Measurements from ENCODE around the gene EVX2.

Gene EVX2

DNA sequence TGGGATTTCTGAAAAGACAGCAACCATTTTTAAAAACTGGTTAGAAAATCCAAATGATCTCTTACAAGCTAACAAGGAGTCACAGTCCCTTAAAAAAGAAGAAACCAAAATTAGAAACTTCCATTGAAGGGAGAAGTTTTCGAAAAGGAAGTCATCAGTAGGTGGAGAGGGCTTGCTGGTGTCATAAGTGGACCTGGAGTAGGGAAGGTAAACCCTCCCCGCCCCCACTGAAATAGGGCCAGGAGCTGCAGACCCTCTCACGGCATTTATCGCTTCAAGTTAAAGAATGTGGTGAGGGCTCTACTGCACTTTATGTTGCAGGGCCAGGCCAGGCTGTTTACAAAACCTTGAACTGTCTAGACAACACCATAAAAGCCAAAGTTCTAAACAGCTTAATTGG, 26.2 kb upstream of the EVX2 start:
- DNase-seq (ENCODE audit: low spot score in 2 of 2): no peak
- no peak for ATAC-seq (replicated peaks; ENCODE audit: extremely low read depth, poor library complexity, severe bottlenecking)
- H3K4me1 Mint-ChIP-seq: peaks cover 10% of the 10 kb centered on the region
- H3K4me3 Mint-ChIP-seq: no peak overlapping the region
- H3K9me3 Mint-ChIP-seq: peaks cover 6% of the 10 kb centered on the region
- peaks cover 27% of the 10 kb centered on the region for H3K36me3 Mint-ChIP-seq (ENCODE audit: insufficient read depth)
- H3K27me3 Mint-ChIP-seq: peaks cover 85% of the 10 kb centered on the region
- no peak overlapping the region for H3K27ac Mint-ChIP-seq (ENCODE audit: low read depth)

DNA sequence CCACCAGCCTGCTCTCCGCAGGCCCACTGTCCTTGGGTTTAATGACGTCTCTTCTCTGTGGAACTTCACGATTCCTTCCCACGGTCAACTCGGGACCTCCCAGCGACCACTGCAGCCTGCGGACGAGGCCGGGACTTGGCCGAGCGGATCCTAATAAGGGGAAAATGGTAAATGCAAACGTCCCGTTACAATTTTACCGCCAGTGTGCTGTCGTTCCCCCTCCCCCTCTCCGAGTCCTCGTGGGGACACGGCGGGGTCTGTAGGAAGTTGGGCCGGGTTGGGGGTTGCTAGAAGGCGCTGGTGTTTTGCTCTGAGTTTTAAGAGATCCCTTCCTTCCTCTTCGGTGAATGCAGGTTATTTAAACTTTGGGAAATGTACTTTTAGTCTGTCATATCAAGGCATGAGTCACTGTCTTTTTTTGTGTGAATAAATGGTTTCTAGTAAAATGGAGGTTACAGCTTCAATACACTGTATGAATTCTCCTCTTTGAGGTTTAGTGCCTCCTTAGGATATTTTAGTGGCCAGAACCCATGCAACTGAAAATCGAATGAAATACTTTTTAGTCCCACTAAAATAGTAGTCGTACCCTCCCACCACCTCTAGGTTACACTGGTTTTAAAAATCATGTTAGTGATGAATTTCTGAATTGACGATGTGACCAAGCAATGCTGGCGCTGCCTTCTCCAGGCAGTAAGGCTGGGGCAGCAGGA, 25.6 kb upstream of the EVX2 start:
- peaks cover 13% of the 10 kb centered on the region for H3K4me1 Mint-ChIP-seq
- peaks cover 28% of the 10 kb centered on the region for H3K36me3 Mint-ChIP-seq (ENCODE audit: insufficient read depth)
- H3K27ac Mint-ChIP-seq (ENCODE audit: low read depth): peak overlapping the region; percentile 32
- peaks cover 6% of the 10 kb centered on the region for H3K9me3 Mint-ChIP-seq
- peak overlapping the region; percentile 23 for H3K4me3 Mint-ChIP-seq
- ATAC-seq (replicated peaks; ENCODE audit: extremely low read depth, poor library complexity, severe bottlenecking) (no peak), DNase-seq (ENCODE audit: low spot score in 2 of 2) (no peak)
- peaks cover 86% of the 10 kb centered on the region for H3K27me3 Mint-ChIP-seq

DNA sequence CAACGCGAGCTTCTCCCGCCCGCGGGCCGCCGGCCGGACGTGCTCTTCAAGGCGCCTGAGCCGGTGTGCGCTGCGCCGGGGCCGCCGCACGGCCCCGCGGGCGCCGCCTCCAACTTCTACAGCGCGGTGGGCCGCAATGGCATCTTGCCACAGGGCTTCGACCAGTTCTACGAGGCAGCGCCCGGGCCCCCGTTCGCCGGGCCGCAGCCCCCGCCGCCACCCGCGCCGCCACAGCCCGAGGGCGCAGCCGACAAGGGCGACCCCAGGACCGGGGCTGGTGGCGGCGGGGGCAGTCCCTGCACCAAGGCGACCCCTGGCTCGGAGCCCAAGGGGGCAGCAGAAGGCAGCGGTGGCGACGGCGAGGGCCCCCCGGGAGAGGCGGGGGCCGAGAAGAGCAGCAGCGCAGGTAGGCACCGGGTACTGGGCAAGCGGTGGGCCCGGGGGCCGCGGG, 24.0 kb upstream of the EVX2 start:
- ATAC-seq (replicated peaks; ENCODE audit: extremely low read depth, poor library complexity, severe bottlenecking) (no peak), DNase-seq (ENCODE audit: low spot score in 2 of 2) (no peak)
- Mint-ChIP-seq H3K27me3 (peaks cover 86% of the 10 kb centered on the region), H3K4me1 (peaks cover 13% of the 10 kb centered on the region), H3K4me3 (no peak overlapping the region), H3K9me3 (peaks cover 6% of the 10 kb centered on the region), H3K27ac (ENCODE audit: low read depth) (no peak overlapping the region), H3K36me3 (ENCODE audit: insufficient read depth) (peaks cover 29% of the 10 kb centered on the region)

DNA sequence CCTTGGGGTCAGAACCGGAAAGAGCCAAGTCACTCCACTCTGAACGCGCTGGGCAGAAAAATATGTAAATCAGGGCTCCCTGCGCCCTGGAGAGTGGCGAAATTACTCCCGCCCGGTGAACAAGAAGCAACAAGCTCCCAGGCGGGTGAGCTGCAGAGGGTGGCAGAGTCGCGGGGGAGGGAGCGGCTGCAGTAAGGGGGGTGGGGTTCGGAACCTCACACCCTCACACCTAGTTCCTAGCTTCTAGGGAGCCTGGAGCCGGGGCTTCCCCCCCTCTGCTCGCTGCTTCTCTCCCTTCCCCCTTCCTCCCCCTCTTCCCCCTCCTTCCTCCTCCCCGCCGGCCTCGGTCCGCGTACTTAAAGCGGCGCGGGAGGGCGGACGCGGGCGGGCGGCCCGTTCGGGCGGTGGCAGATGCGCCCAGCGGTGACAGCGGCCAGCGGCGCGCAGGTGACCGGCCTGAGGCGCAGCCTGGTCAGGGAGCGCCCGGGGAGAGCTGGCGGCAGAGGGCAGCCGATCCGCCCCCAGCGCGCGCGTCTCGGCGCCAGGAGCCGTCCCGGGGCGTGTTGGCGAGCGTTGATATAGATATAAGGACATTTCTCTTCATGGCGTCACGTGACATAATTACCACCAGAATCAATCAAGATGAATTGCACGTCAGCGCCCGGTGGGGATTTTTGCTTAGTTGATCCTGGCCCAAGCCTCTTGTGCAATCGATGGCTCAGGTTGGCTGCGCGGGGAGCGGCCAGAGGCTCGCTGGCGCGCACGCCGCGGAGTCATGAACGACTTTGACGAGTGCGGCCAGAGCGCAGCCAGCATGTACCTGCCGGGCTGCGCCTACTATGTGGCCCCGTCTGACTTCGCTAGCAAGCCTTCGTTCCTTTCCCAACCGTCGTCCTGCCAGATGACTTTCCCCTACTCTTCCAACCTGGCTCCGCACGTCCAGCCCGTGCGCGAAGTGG, 23.1 kb upstream of the EVX2 start, which contains the start of gene HOXD11:
Gene HOXD11 (plus strand): TSS at position 700 of the 959 bp plus-strand sequence. CDS start 76 bp downstream, at position 776.
- no peak for DNase-seq (ENCODE audit: low spot score in 2 of 2)
- ATAC-seq (replicated peaks; ENCODE audit: extremely low read depth, poor library complexity, severe bottlenecking): no peak

DNA sequence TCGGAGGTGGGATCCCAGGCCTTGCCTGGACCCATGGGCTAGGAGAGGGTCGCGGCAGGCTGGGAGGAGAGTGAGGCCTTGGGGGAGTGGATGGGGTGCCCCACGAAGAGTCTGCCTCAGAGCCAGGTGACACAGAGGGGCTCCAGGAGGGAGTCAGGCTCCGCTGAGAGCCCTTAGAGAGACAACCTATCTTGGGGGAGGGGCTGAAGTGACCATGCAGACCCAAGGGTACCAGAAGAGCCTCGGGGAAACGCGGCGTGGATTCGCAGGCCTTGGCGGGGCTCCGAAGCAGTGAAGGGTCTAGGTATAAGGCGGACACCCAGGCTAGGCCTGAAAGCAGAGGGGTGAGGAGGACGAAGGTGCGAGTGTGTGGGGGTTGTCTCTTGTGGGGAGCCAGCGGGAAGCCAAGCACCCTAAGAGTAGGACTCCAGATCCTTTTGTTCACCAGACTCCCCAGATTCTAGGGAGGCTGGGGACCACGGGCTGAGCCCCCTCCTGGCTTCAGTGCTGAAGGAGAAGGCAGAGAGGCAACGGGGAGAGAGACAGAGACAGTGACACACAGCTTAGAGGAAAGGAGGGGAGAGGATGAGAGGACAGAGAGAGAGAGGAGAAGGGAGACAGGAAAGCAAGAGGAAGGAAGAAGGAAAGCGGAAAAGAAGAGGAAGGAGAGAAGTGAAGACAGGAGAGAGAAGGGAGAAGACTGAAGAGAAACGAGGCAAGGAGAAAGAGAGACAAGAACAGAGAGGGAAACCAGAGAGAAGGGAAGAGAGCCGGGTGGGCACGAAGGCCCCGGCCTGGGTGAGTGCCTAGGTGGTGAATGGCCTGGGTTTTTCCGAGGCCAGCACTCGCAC, 22.2 kb upstream of the EVX2 start:
- no peak for ATAC-seq (replicated peaks; ENCODE audit: extremely low read depth, poor library complexity, severe bottlenecking)
- Mint-ChIP-seq H3K4me3 (peak overlapping the region; percentile 23), H3K4me1 (peaks cover 13% of the 10 kb centered on the region), H3K27ac (ENCODE audit: low read depth) (peak overlapping the region; percentile 70), H3K36me3 (ENCODE audit: insufficient read depth) (peaks cover 23% of the 10 kb centered on the region), H3K9me3 (peaks cover 6% of the 10 kb centered on the region), H3K27me3 (peaks cover 86% of the 10 kb centered on the region)
- DNase-seq (ENCODE audit: low spot score in 2 of 2): no peak

More for the DNA sequence above, 23.1 kb upstream of the EVX2 start, which contains the start of gene HOXD11:
- Mint-ChIP-seq H3K27ac (ENCODE audit: low read depth) (peak within 1 kb of the TSS; percentile 70), H3K9me3 (peaks cover 6% of the 10 kb centered on the region), H3K4me3 (peak within 1 kb of the TSS; percentile 23), H3K4me1 (peaks cover 13% of the 10 kb centered on the region), H3K36me3 (ENCODE audit: insufficient read depth) (peaks cover 26% of the 10 kb centered on the region), H3K27me3 (peaks cover 86% of the 10 kb centered on the region)

DNA sequence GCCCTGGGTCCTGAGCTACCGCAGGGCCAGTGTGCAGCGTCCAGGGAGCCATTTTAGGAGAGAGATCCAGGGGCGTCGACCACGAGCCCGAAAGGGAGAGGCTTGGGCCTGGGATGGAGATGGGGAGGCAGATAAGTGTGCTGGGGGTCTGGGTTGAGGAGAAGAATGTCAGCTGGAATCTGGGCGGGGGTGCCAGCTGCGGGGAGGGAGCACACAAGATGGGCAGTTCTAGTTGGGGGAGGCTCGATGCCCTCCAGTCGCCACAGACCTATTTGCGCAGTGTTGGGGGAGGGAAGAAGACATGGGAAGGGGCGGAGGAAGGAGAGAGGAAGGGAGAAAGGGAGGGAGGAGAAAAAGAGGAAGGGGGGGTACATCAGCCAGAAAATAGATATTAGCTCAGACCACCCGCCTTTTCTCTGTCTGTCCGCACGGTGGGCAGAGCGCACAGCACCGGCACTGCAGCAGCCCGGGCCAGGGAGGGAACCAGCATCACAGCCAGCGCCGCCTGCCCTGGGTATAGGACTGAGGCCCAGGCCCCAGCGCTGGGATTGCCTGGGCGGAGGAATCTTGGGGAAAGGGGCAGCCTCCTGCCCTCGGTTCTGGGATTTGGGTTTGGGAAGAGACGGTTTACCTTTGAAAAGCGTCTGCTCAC, 21.4 kb upstream of the EVX2 start:
- H3K27me3 Mint-ChIP-seq: peaks cover 86% of the 10 kb centered on the region
- peaks cover 13% of the 10 kb centered on the region for H3K4me1 Mint-ChIP-seq
- H3K4me3 Mint-ChIP-seq: no peak overlapping the region
- peaks cover 23% of the 10 kb centered on the region for H3K36me3 Mint-ChIP-seq (ENCODE audit: insufficient read depth)
- ATAC-seq (replicated peaks; ENCODE audit: extremely low read depth, poor library complexity, severe bottlenecking) (no peak), DNase-seq (ENCODE audit: low spot score in 2 of 2) (no peak)
- peak overlapping the region; percentile 70 for H3K27ac Mint-ChIP-seq (ENCODE audit: low read depth)
- peaks cover 6% of the 10 kb centered on the region for H3K9me3 Mint-ChIP-seq

DNA sequence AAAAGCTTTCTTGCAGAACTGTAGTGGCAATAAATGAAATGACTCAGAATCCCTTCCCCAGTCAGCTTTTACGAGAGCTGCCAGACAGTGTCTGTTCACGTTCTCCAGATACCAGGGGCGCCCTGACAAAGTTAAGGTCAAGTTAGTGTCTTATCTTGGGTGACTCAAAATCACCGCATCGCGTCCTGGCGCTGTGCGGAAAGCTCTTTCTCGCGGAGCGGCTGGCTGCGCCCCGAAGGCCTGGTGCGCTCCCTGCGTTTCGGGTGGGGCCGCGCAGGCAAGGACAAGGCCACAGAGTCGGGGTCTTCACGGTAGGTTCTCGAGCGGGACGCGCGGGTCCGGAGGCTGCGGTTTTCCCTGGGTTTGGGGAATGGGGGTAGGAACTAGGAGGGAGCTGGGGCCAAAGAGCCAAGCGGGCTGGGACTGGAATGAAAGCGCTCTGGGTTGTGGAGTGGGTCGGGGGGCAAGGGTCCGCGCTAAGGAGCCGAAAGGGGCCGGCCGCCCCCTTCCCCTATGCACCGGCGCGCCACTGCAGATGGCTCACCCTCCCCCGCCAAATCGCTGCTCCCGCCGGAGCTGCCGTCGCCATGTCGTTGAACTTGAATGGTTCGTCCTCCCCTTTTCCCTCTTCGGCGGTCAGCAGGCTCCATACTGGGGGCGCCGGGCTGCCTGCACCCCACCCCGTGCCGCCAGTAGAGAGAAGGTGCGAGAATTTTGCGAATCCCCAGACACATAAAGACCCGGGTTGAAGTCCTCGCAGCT, 20.7 kb upstream of the EVX2 start:
- Mint-ChIP-seq H3K36me3 (ENCODE audit: insufficient read depth) (peaks cover 21% of the 10 kb centered on the region), H3K9me3 (peaks cover 6% of the 10 kb centered on the region), H3K27ac (ENCODE audit: low read depth) (no peak overlapping the region), H3K4me3 (no peak overlapping the region), H3K27me3 (peaks cover 86% of the 10 kb centered on the region), H3K4me1 (peaks cover 13% of the 10 kb centered on the region)
- ATAC-seq (replicated peaks; ENCODE audit: extremely low read depth, poor library complexity, severe bottlenecking) (no peak), DNase-seq (ENCODE audit: low spot score in 2 of 2) (no peak)

DNA sequence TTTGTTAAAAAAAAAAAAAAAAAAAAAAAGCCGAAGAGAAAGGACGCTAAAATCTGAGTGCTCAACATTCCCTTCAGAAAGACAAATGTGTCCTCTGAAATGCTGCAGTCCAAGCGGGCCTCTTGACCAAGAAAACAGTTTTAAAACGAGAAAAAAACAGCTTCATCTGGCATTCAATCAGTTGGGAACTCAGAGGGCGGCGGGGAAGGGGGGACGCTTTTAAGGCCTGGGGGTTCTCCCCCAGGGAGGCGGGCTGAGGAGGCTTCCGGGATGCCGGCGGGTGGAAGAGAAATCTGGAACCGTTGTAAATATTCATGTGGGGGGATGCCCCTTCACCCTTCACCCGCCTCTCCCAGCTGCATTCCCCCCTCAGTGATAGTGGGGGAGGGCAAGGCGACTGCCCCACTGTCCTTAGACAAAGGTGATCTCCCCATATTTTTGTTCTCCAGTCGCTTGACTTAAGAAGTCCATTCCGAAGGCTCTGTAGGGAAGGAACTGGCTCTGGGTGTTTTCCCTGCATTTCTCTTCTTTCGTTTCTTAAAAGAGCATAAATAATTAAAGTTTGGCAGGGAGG, 20.1 kb upstream of the EVX2 start:
- Mint-ChIP-seq H3K4me3 (no peak overlapping the region), H3K4me1 (peaks cover 13% of the 10 kb centered on the region), H3K9me3 (peaks cover 6% of the 10 kb centered on the region), H3K27ac (ENCODE audit: low read depth) (no peak overlapping the region), H3K36me3 (ENCODE audit: insufficient read depth) (peaks cover 22% of the 10 kb centered on the region), H3K27me3 (peaks cover 86% of the 10 kb centered on the region)
- DNase-seq (ENCODE audit: low spot score in 2 of 2): no peak
- no peak for ATAC-seq (replicated peaks; ENCODE audit: extremely low read depth, poor library complexity, severe bottlenecking)

DNA sequence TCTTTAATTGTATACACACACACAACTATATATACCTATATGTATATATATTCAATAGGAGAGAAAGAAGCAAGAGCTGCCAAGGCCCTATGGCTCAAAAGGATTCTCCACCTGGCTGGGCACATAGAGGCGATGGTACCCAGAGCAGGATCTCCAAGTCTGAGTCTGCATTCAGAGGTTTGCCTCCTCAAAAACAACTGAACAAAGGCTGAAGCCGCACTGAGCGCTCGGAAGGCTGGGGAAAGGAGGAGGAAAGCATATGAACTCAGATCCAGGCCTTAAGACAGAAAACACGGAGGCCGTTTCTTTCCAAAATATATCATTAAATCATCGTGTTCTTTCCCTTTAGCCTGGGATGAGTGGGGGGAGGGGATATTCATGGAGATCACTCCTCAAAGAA, 19.4 kb upstream of the EVX2 start:
- Mint-ChIP-seq H3K36me3 (ENCODE audit: insufficient read depth) (peaks cover 24% of the 10 kb centered on the region), H3K27me3 (peaks cover 86% of the 10 kb centered on the region), H3K4me3 (no peak overlapping the region), H3K4me1 (peaks cover 13% of the 10 kb centered on the region), H3K27ac (ENCODE audit: low read depth) (no peak overlapping the region), H3K9me3 (peaks cover 6% of the 10 kb centered on the region)
- no peak for DNase-seq (ENCODE audit: low spot score in 2 of 2)
- no peak for ATAC-seq (replicated peaks; ENCODE audit: extremely low read depth, poor library complexity, severe bottlenecking)

DNA sequence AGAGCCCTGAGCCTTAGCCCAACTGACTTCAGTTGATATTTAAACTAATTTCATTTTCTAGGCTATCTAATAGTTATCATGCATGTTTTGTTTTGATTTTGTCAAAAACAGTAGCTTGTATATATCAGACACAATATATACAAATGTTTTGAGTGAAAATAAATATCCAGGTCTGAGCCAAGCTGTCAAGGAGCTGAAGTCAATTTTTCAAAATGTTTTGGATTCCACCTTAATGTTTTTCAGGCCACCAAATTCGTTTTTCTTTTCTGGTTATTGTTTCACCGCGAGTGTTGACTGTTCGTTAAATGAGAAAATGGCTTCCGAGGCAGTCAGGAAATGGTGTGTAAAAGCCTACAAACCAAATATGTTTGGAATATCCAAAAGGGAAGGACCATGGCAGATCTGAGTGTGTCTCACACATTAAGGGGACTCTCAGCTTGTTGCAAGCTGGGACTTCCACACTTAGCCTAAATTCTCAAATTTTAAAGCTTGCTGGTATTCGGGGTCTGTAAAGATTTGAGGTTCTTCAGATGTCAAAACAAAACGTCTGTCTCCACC, 18.6 kb upstream of the EVX2 start:
- Mint-ChIP-seq H3K4me3 (no peak overlapping the region), H3K27ac (ENCODE audit: low read depth) (no peak overlapping the region), H3K36me3 (ENCODE audit: insufficient read depth) (peaks cover 26% of the 10 kb centered on the region), H3K9me3 (peaks cover 6% of the 10 kb centered on the region), H3K27me3 (peaks cover 94% of the 10 kb centered on the region), H3K4me1 (peaks cover 19% of the 10 kb centered on the region)
- DNase-seq (ENCODE audit: low spot score in 2 of 2) (no peak), ATAC-seq (replicated peaks; ENCODE audit: extremely low read depth, poor library complexity, severe bottlenecking) (no peak)

DNA sequence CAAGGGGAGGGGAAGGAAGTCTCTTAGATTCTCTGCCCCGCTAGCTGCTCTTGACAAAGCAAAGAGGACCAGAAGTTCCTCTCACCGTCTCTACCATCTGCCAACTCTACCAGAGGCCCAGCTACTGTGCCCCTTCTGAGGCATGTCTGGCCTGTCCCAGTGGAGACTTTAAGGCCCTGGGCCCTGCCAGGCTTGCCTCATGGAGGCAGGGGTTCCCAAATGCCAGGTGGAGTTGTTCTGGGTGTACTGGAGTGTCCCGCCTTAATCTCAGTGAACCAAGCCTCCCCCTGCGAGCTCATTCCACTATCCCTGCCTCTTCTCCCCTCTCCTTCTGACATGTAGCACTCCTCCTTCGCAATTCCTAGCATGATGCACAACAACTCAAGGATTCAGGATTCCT, 18.1 kb upstream of the EVX2 start:
- H3K27ac Mint-ChIP-seq (ENCODE audit: low read depth): no peak overlapping the region
- H3K4me3 Mint-ChIP-seq: no peak overlapping the region
- no peak for ATAC-seq (replicated peaks; ENCODE audit: extremely low read depth, poor library complexity, severe bottlenecking)

More for the DNA sequence above, 18.1 kb upstream of the EVX2 start:
- peaks cover 24% of the 10 kb centered on the region for H3K4me1 Mint-ChIP-seq
- DNase-seq (ENCODE audit: low spot score in 2 of 2): no peak
- H3K9me3 Mint-ChIP-seq: peaks cover 6% of the 10 kb centered on the region
- peaks cover 29% of the 10 kb centered on the region for H3K36me3 Mint-ChIP-seq (ENCODE audit: insufficient read depth)
- H3K27me3 Mint-ChIP-seq: peaks cover 100% of the 10 kb centered on the region

Data from central memory CD8-positive, alpha-beta T cell (primary cell).